Measurements from ENCODE around the gene GRIN1. TPM values are rescaled to one million over a fixed set of nuclear protein-coding genes. Genes with fewer than 3 reads are reported as not detected.

Gene GRIN1
- under 1 TPM; 0.06 to 0.49 TPM for total RNA-seq
- under 1 TPM; 0.18 to 0.51 TPM for polyA plus RNA-seq
- long read RNA-seq, donor 1: 0 reads
- long read RNA-seq, donor 2: 0 reads
- long read RNA-seq, donor 3: 0 reads
- long read RNA-seq, donor 4: 0 reads
- long read RNA-seq, donor 5: 0 reads

- ATAC-seq (ENCODE audit: insufficient read depth, low FRiP score) (no peak), DNase-seq (peak; percentile 48 to 61 (median 55))
- no peak within 1 kb of the TSS for H3K27ac ChIP-seq (ENCODE audit: low read depth in 1 of 2, low read length in 1 of 2)
- H3K9me3 ChIP-seq (ENCODE audit: control insufficient read depth in 4 of 4, insufficient read depth in 3 of 4, low read length in 3 of 4): peaks cover 0 to 7% (median 0%) of the 10 kb centered on the region in 4 donors
- peaks cover 0 to 3% (median 0%) of the 10 kb centered on the region in 5 donors for H3K4me1 ChIP-seq (ENCODE audit: control insufficient read depth in 5 of 5, insufficient read depth in 5 of 5, low read length in 5 of 5)
- TF ChIP-seq, protein P1, sequence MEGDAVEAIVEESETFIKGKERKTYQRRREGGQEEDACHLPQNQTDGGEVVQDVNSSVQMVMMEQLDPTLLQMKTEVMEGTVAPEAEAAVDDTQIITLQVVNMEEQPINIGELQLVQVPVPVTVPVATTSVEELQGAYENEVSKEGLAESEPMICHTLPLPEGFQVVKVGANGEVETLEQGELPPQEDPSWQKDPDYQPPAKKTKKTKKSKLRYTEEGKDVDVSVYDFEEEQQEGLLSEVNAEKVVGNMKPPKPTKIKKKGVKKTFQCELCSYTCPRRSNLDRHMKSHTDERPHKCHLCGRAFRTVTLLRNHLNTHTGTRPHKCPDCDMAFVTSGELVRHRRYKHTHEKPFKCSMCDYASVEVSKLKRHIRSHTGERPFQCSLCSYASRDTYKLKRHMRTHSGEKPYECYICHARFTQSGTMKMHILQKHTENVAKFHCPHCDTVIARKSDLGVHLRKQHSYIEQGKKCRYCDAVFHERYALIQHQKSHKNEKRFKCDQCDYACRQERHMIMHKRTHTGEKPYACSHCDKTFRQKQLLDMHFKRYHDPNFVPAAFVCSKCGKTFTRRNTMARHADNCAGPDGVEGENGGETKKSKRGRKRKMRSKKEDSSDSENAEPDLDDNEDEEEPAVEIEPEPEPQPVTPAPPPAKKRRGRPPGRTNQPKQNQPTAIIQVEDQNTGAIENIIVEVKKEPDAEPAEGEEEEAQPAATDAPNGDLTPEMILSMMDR (IDR thresholded peaks at IDR 0.05; ENCODE audit: control extremely low read depth, extremely low read depth): no peak
- H3K36me3 ChIP-seq (ENCODE audit: control insufficient read depth in 4 of 4, insufficient read depth in 4 of 4, low read length in 4 of 4): no peaks in the 10 kb centered on the region
- WGBS, 2 donors: 7 to 12% methylated on average over 59 to 104 of the region's 104 CpGs
- peaks cover 20 to 53% (median 29%) of the 10 kb centered on the region in 3 donors for H3K27me3 ChIP-seq (ENCODE audit: control insufficient read depth in 3 of 3, insufficient read depth in 3 of 3, low read length in 2 of 3)
- H3K9ac ChIP-seq (ENCODE audit: insufficient read depth in 1 of 2, low read length in 2 of 2): no peak within 1 kb of the TSS
- no peak within 1 kb of the TSS for H3K4me3 ChIP-seq
Observed at GRCh38 chr9:137138722-137139467, at the start of gene GRIN1. Gene GRIN1 (plus strand): TSS chr9:137139154. CDS start chr9:137139487, 333 bp downstream.

DNA sequence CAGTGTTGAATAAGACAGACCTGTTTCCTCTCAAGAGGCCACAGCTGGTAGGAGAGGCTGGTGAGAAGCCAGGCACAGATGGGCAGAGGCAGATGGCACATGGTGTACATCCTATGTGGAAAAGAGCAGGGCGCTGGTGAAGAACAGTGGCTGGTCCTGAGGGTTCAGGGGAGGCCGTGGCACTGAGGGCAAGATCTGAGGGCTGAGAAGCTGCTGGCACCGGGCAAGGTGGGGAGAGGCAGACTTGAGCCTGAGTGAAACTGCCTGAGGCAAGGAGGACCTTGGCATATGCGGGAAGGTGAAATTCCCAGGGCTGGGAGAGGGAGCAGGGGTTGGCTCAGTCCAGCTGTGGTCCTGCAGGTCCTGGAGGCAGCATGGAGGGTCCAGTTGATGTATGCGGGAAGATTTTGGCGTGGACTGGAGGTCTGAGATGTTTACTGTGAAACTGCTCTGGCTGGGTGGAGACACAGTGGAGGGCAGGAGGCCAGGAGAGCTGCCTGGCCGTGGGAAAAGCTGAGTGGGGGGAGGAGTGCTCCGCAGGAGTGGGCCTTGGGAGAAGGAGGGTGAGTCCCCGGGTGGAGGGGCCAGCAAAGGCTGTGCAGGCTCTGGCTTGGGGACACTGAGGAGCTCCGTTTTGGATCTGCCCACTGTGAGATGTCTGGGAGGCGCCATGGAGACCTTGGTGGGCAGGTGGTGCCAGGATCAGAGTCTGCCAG is 49.6 kb upstream of the GRIN1 start:
- no peaks in the 10 kb centered on the region for H3K27me3 ChIP-seq (ENCODE audit: control insufficient read depth in 3 of 3, insufficient read depth in 3 of 3, low read length in 2 of 3)
- ATAC-seq (ENCODE audit: insufficient read depth, low FRiP score) (no peak), DNase-seq (no peak)
- H3K36me3 ChIP-seq (ENCODE audit: control insufficient read depth in 4 of 4, insufficient read depth in 4 of 4, low read length in 4 of 4): peaks cover 0 to 15% (median 4%) of the 10 kb centered on the region in 4 donors
- no peak overlapping the region for H3K27ac ChIP-seq (ENCODE audit: low read depth in 1 of 2, low read length in 1 of 2)
- peaks cover 0 to 14% (median 0%) of the 10 kb centered on the region in 5 donors for H3K4me1 ChIP-seq (ENCODE audit: control insufficient read depth in 5 of 5, insufficient read depth in 5 of 5, low read length in 5 of 5)
- TF ChIP-seq, protein P1 (IDR thresholded peaks at IDR 0.05; ENCODE audit: control extremely low read depth, extremely low read depth): no peak
- no peak overlapping the region for H3K4me3 ChIP-seq
- no peaks in the 10 kb centered on the region for H3K9me3 ChIP-seq (ENCODE audit: control insufficient read depth in 4 of 4, insufficient read depth in 3 of 4, low read length in 3 of 4)
- WGBS, 2 donors: 86 to 90% methylated on average over 11 of the region's 11 CpGs
- H3K9ac ChIP-seq (ENCODE audit: insufficient read depth in 1 of 2, low read length in 2 of 2): no peak overlapping the region

GRCh38 chr9:137095664-137096517 is 43.1 kb upstream of the GRIN1 start:
- Histone ChIP-seq H3K4me3 (no peak overlapping the region), H3K4me1 (ENCODE audit: control insufficient read depth in 5 of 5, insufficient read depth in 5 of 5, low read length in 5 of 5) (no peaks in the 10 kb centered on the region), H3K9me3 (ENCODE audit: control insufficient read depth in 4 of 4, insufficient read depth in 3 of 4, low read length in 3 of 4) (no peaks in the 10 kb centered on the region), H3K27me3 (ENCODE audit: control insufficient read depth in 3 of 3, insufficient read depth in 3 of 3, low read length in 2 of 3) (no peaks in the 10 kb centered on the region), H3K36me3 (ENCODE audit: control insufficient read depth in 4 of 4, insufficient read depth in 4 of 4, low read length in 4 of 4) (peaks cover 5 to 41% (median 26%) of the 10 kb centered on the region in 4 donors), H3K9ac (ENCODE audit: insufficient read depth in 1 of 2, low read length in 2 of 2) (no peak overlapping the region), H3K27ac (ENCODE audit: low read depth in 1 of 2, low read length in 1 of 2) (no peak overlapping the region)
- TF ChIP-seq, protein P1 (IDR thresholded peaks at IDR 0.05; ENCODE audit: control extremely low read depth, extremely low read depth): peak; percentile 4
- DNase-seq (no peak), ATAC-seq (ENCODE audit: insufficient read depth, low FRiP score) (no peak)
- WGBS, 2 donors: 80 to 87% methylated on average over 30 of the region's 30 CpGs
